K562 (cell line): ENCODE data around the gene HNRNPA3. TPM values are rescaled to one million over a fixed set of nuclear protein-coding genes. Genes with fewer than 3 reads are reported as not detected.

Source experiments
- CTCF ChIP-seq, 3 experiments: IDR thresholded peaks in 2 of 3; conservative IDR thresholded peaks in 1 of 3; 2 replicates each; pipeline ENCODE4 v1.5.1; 2011 to 2012; ENCODE audit warnings: low read length in 3 of 3, mild to moderate bottlenecking in 3 of 3, control low read depth in 2 of 3, improper control_type of control experiment in 1 of 3, inconsistent platforms in 1 of 3, low read depth in 1 of 3, mixed read lengths in 1 of 3, moderate library complexity in 1 of 3; ENCODE audit not compliant: insufficient read depth in 2 of 3
- DACH1 ChIP-seq: fragments of 450-650 bp; IDR thresholded peaks from 2 replicates; pipeline ENCODE4 v1.6.1; 2018; ENCODE audit not compliant: partially characterized antibody
- ELK3 ChIP-seq: fragments of 450-650 bp; formaldehyde crosslinking; IDR thresholded peaks from 2 replicates; pipeline ENCODE4 v1.4.0; 2020; ENCODE audit warnings: mild to moderate bottlenecking
- HINFP ChIP-seq: fragments of 450-650 bp; conservative IDR thresholded peaks from 2 replicates; pipeline ENCODE4 v1.6.1; 2016; ENCODE audit warnings: missing genetic modification characterization, low read depth, mild to moderate bottlenecking, control low read depth, missing compliant biosample characterization
- HIVEP1 ChIP-seq: fragments of 250-450 bp; sonication (Bioruptor Pico); IDR thresholded peaks from 2 replicates; pipeline ENCODE4 v1.4.0; 2020; ENCODE audit warnings: mild to moderate bottlenecking
- MTA3 ChIP-seq: fragments of 450-650 bp; formaldehyde crosslinking; IDR thresholded peaks from 2 replicates; pipeline ENCODE4 v1.6.1; 2017; ENCODE audit warnings: mild to moderate bottlenecking, borderline replicate concordance
- NFRKB ChIP-seq: fragments of 450-650 bp; IDR thresholded peaks from 2 replicates; pipeline ENCODE4 v1.6.1; 2016; ENCODE audit warnings: low read depth
- PPARD ChIP-seq: fragments of 250-450 bp; sonication (Bioruptor Pico); IDR thresholded peaks from 2 replicates; pipeline ENCODE4 v1.8.0; 2022; ENCODE audit warnings: inconsistent platforms, mild to moderate bottlenecking, moderate library complexity
- PREB ChIP-seq: sonication (generic); formaldehyde crosslinking; IDR thresholded peaks from 2 replicates; pipeline ENCODE4 v1.8.1; 2023; ENCODE audit warnings: mild to moderate bottlenecking, missing genetic modification reagents
- RBM22 ChIP-seq: fragments of 200-400 bp; formaldehyde crosslinking; IDR thresholded peaks from 2 replicates; pipeline ENCODE4 v1.6.1; 2018; ENCODE audit warnings: low read length, low read depth; ENCODE audit not compliant: poor library complexity, severe bottlenecking
- XRCC4 ChIP-seq: IDR thresholded peaks from one replicate; pipeline ENCODE4 v1.6.1; 2011; ENCODE audit not compliant: insufficient read depth, insufficient read length; ENCODE audit errors: extremely low read depth
- YY1 ChIP-seq, 3 experiments: IDR thresholded peaks; 2 replicates each; pipeline ENCODE4 v1.6.1; 2011; ENCODE audit warnings: low read length in 2 of 3, mild to moderate bottlenecking in 2 of 3, moderate library complexity in 2 of 3, borderline replicate concordance in 1 of 3, control low read depth in 1 of 3, low read depth in 1 of 3; ENCODE audit not compliant: insufficient read depth in 3 of 3, insufficient replicate concordance in 2 of 3, control insufficient read depth in 1 of 3, insufficient read length in 1 of 3; ENCODE audit errors: extremely low read depth in 1 of 3
- ZC3H11A ChIP-seq: IDR thresholded peaks from 2 replicates; pipeline ENCODE4 v1.6.1; 2012; ENCODE audit warnings: low read depth, low read length, improper control_type of control experiment
- ZNF121 ChIP-seq: sonication (generic); formaldehyde crosslinking; conservative IDR thresholded peaks from 2 replicates; pipeline ENCODE4 v1.8.0; 2022; ENCODE audit warnings: missing genetic modification reagents
- ZNF561 ChIP-seq: fragments of 450-650 bp; formaldehyde crosslinking; conservative IDR thresholded peaks from 2 replicates; pipeline ENCODE4 v1.4.0; 2020; ENCODE audit warnings: mild to moderate bottlenecking, moderate library complexity
- polyA plus RNA-seq, 8 experiments: library from polyadenylated mRNA; depleted of rRNA in 4 of 8; stranded (reverse) in 5 of 8; unstranded in 3 of 8; fragments of >200 nt; fragmentation: Nextera tagmentation in 2 of 8; fragmentation: Illumina TruSeq in 1 of 8; extraction: Ambion mirVana in 2 of 8; extraction: Trizol in 1 of 8; gene quantifications; 2 replicates each; pipeline versions ENCODE4 v1.2.1 to v1.2.3, GENCODE V29; 2011 to 2014; ENCODE audit warnings: inconsistent platforms in 1 of 8, missing spikeins in 1 of 8
- total RNA-seq, 7 experiments: library from RNA; depleted of rRNA in 6 of 7; stranded (reverse); fragments of >200 nt in 6 of 7; fragmentation: Illumina TruSeq in 2 of 7; extraction: Trizol in 2 of 7; gene quantifications; 2 replicates each; pipeline versions ENCODE4 v1.2.1 to v1.2.3, GENCODE V29; 2011 to 2021; ENCODE audit warnings: low replicate concordance in 1 of 7
- TF ChIP-seq, protein P1 (sequence below): sonication (generic); formaldehyde crosslinking; IDR thresholded peaks from 2 replicates; pipeline ENCODE4 v1.8.0; 2022; ENCODE audit warnings: missing genetic modification reagents, mild to moderate bottlenecking, borderline replicate concordance
- TF ChIP-seq, protein P2 (sequence below): fragments of 450-650 bp; IDR thresholded peaks from 2 replicates; pipeline ENCODE4 v1.6.1; 2018; ENCODE audit warnings: mild to moderate bottlenecking, low read depth; ENCODE audit not compliant: partially characterized antibody

Gene HNRNPA3
- total and polyA plus RNA-seq, 9 of the 15 experiments (the other 6 are each of a cell fraction or from before 2014, with no cell fraction given) = 72.8 to 428 (median 192) TPM

GRCh38 chr2:177212106-177212890 is at the start of gene HNRNPA3 (continued):
- TF ChIP-seq HINFP (tag) = 0 out of 2 replicates have a peak, but pooled peaks have one; percentile 44
- no peak for TF ChIP-seq ELK3 (CRISPR knock-in tag)
- TF ChIP-seq, protein P1, sequence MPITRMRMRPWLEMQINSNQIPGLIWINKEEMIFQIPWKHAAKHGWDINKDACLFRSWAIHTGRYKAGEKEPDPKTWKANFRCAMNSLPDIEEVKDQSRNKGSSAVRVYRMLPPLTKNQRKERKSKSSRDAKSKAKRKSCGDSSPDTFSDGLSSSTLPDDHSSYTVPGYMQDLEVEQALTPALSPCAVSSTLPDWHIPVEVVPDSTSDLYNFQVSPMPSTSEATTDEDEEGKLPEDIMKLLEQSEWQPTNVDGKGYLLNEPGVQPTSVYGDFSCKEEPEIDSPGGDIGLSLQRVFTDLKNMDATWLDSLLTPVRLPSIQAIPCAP (CRISPR knock-in tag) = peak; percentile 86; the same call in 1 of the 2 replicates
- TF ChIP-seq PREB (CRISPR knock-in tag) = 0 out of 2 replicates have a peak, but pooled peaks have one; percentile 54
- TF ChIP-seq MTA3 = peak; percentile 93
- TF ChIP-seq ZNF121 (CRISPR knock-in tag) = no peak
- TF ChIP-seq HIVEP1 = peak; percentile 71; the same call in 1 of the 2 replicates
- TF ChIP-seq PPARD (CRISPR knock-in tag) = no peak
- TF ChIP-seq, protein P2, sequence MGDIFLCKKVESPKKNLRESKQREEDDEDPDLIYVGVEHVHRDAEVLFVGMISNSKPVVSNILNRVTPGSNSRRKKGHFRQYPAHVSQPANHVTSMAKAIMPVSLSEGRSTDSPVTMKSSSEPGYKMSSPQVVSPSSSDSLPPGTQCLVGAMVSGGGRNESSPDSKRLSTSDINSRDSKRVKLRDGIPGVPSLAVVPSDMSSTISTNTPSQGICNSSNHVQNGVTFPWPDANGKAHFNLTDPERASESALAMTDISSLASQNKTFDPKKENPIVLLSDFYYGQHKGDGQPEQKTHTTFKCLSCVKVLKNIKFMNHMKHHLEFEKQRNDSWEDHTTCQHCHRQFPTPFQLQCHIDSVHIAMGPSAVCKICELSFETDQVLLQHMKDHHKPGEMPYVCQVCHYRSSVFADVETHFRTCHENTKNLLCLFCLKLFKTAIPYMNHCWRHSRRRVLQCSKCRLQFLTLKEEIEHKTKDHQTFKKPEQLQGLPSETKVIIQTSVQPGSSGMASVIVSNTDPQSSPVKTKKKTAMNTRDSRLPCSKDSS = no peak
- TF ChIP-seq CTCF (IDR thresholded peaks at IDR 0.05 in 2 of 3, conservative IDR thresholded peaks at IDR 0.05 in 1 of 3; ENCODE audit: insufficient read depth in 2 of 3, low read depth in 1 of 3, low read length in 3 of 3) = peak in 2 of 3 experiments; percentile 27 to 47; a peak in 4 of 6 replicates
- peak; percentile 93 for TF ChIP-seq NFRKB
- no peak for TF ChIP-seq ZNF561
- TF ChIP-seq YY1 (IDR thresholded peaks at IDR 0.05; ENCODE audit: borderline replicate concordance in 1 of 3, control insufficient read depth in 1 of 3, extremely low read depth in 1 of 3, insufficient read depth in 3 of 3, insufficient read length in 1 of 3, insufficient replicate concordance in 2 of 3, low read depth in 1 of 3, low read length in 2 of 3) = peak in 2 of 3 experiments; percentile 55 to 69
- no peak for TF ChIP-seq XRCC4
- peak; percentile 17 for TF ChIP-seq DACH1
- no peak for TF ChIP-seq RBM22
- no peak for TF ChIP-seq ZC3H11A
